Adrenal gland (tissue), 12 donors: ENCODE data around the gene RAB30. TPM values are rescaled to one million over a fixed set of nuclear protein-coding genes. Genes with fewer than 3 reads are reported as not detected.
"Not testable (repeated sequence)": the region's sequence is repeated elsewhere in the genome, so short reads cannot be mapped to it uniquely, and the experiment has no call there.

ENCODE experiments used
- DNase-seq, 7 donors: peaks; one replicate each; pipeline ENCODE4 v3.0.0-alpha.2; 2019 to 2020
- H3K27ac ChIP-seq, 5 donors: fragments of 200-600 bp; sonication (generic) in 4 of 5; 1 replicate in 3 of 5; 2 replicates in 2 of 5; pipeline versions ENCODE4 v1.5.1 to v1.8.0; 2016 to 2020; ENCODE audit warnings: mild to moderate bottlenecking in 1 of 5
- H3K27me3 ChIP-seq: fragments of 200-600 bp; 2 replicates; pipeline ENCODE4 v1.8.0; 2021
- H3K36me3 ChIP-seq, 2 donors: fragments of 200-600 bp; replicated peaks in 1 of 2; 1 replicate in 1 of 2; 2 replicates in 1 of 2; pipeline versions ENCODE4 v1.5.1 to v1.8.0; 2018 to 2022
- H3K4me1 ChIP-seq, 2 donors: fragments of 200-600 bp; replicated peaks in 1 of 2; 1 replicate in 1 of 2; 2 replicates in 1 of 2; pipeline versions ENCODE4 v1.5.1 to v1.8.0; 2018 to 2021
- H3K4me3 ChIP-seq, 4 donors: fragments of 200-600 bp; sonication (generic) in 3 of 4; one replicate each; pipeline ENCODE4 v1.5.1; 2016 to 2018
- H3K9me3 ChIP-seq, 3 donors: fragments of 200-600 bp; sonication (generic) in 1 of 3; replicated peaks in 1 of 3; 1 replicate in 2 of 3; 2 replicates in 1 of 3; pipeline versions ENCODE4 v1.5.1 to v1.8.0; 2016 to 2021
- CTCF ChIP-seq, 6 experiments: fragments of 450-650 bp in 4 of 6; fragments of 200-600 bp in 2 of 6; sonication (generic) in 1 of 6; IDR thresholded peaks; 1 replicate in 5 of 6; 2 replicates in 1 of 6; pipeline versions ENCODE4 v1.5.1 to v1.8.0; 2016 to 2021; ENCODE audit warnings: antibody characterized with exemption in 6 of 6, mild to moderate bottlenecking in 2 of 6, moderate library complexity in 1 of 6
- POLR2A ChIP-seq, 2 donors: fragments of 450-650 bp; IDR thresholded peaks; one replicate each; pipeline ENCODE4 v1.6.1; 2017; ENCODE audit warnings: antibody characterized with exemption in 2 of 2, mild to moderate bottlenecking in 2 of 2, moderate library complexity in 1 of 2
- WGBS, 4 donors: extraction: QIAGEN DNeasy Blood & Tissue Kit in 2 of 4; methylation state at CpG; one replicate each; pipeline versions ENCODE4 v1.1.5 to v1.1.7; 2013 to 2017; 5-methylcytosine and 5-hydroxymethylcytosine counted together
- intact Hi-C, 2 donors: fragments of 100-400 bp; cut with DNase I; formaldehyde crosslinking; loops; one replicate each; pipeline versions ENCODE4 v1.14.1 to v1.15.0; 2022 to 2023
- polyA plus RNA-seq, 3 donors: library from polyadenylated mRNA; stranded (reverse); fragments of 200-250 nt in 2 of 3; fragments of 350-450 nt in 1 of 3; fragmentation: Illumina TruSeq in 1 of 3; extraction: RNeasy Lipid Tissue Mini Kit (QIAGEN cat#74804) in 1 of 3; gene quantifications; one replicate each; pipeline ENCODE4 v1.2.3, GENCODE V29; 2013 to 2014
- total RNA-seq, 9 donors: library from RNA; depleted of rRNA in 4 of 9; stranded (reverse); fragments of >200 nt in 4 of 9; fragments of 120-200 nt in 1 of 9; fragmentation: NEBNext Ultra II Directional in 1 of 9; extraction: Animal tissue kit (Norgen Biotek cat#: 25700) in 1 of 9; gene quantifications; one replicate each; pipeline versions ENCODE4 v1.1.0 to v1.2.4, GENCODE V29; 2013 to 2023
- donor health status: healthy with polysubstance abuse.
- donor health status: Bipolar disorder and iron deficiency.
- donor health status: DM: yes; HTN: yes; CAD: no.
- donor health status: DM: no; HTN: no; CAD: no.
- donor health status: DM: no; HTN: no; CAD: no.
- donor health status: DM: yes; HTN: yes; CAD: no.

The RAB30 gene
- total and polyA plus RNA-seq, 12 donors, result 5.1 to 69.4 (median 41.7) TPM

- Histone ChIP-seq H3K27ac (peak overlapping the region in 2 of 5 donors; percentile 10 to 41), H3K27me3 (no peaks in the 10 kb centered on the region), H3K4me1 (peaks cover 26 to 56% of the 10 kb centered on the region in 2 donors), H3K4me3 (no peak overlapping the region), H3K36me3 (no peaks in the 10 kb centered on the region), H3K9me3 (no peaks in the 10 kb centered on the region)
- 88 to 95% (median 91%) methylated on average over 7 of the region's 7 CpGs for WGBS, 4 donors
- intact Hi-C loops, result no loop called here
- DNase-seq, result no peak
- no peak for TF ChIP-seq CTCF (IDR thresholded peaks at IDR 0.05)
- no peak for TF ChIP-seq POLR2A (IDR thresholded peaks at IDR 0.05)
Observed at GRCh38 chr11:83012168-83013067, 59.3 kb downstream of the RAB30 start.

- intact Hi-C loops, result no loop called here
- H3K27ac ChIP-seq, result peak overlapping the region in 2 of 5 donors; percentile 25 to 41
- peaks cover 33 to 64% of the 10 kb centered on the region in 2 donors for H3K4me1 ChIP-seq
- DNase-seq, result no peak
- no peaks in the 10 kb centered on the region for H3K9me3 ChIP-seq
- H3K4me3 ChIP-seq, result no peak overlapping the region
- no peaks in the 10 kb centered on the region for H3K36me3 ChIP-seq
- H3K27me3 ChIP-seq, result no peaks in the 10 kb centered on the region
- no peak for TF ChIP-seq CTCF (IDR thresholded peaks at IDR 0.05)
- TF ChIP-seq POLR2A (IDR thresholded peaks at IDR 0.05), result no peak
- WGBS, 4 donors, result 56 to 91% (median 77%) methylated on average over 2 of the region's 2 CpGs
Observed at GRCh38 chr11:83011333-83012167, 60.1 kb downstream of the RAB30 start.

- WGBS, 4 donors, result 94 to 100% (median 98%) methylated on average over 2 of the region's 2 CpGs
- no peak for DNase-seq
- H3K36me3 ChIP-seq, result no peaks in the 10 kb centered on the region
- no peaks in the 10 kb centered on the region for H3K27me3 ChIP-seq
- H3K4me3 ChIP-seq, result no peak overlapping the region
- no peaks in the 10 kb centered on the region for H3K9me3 ChIP-seq
- H3K4me1 ChIP-seq, result peaks cover 34 to 67% of the 10 kb centered on the region in 2 donors
- intact Hi-C loops, result no loop called here
- no peak for TF ChIP-seq CTCF (IDR thresholded peaks at IDR 0.05)
- no peak for TF ChIP-seq POLR2A (IDR thresholded peaks at IDR 0.05)
- H3K27ac ChIP-seq, result peak overlapping the region in 1 of 5 donors; percentile 14
Observed at GRCh38 chr11:83009999-83010398, 61.7 kb downstream of the RAB30 start.

GRCh38 chr11:83009136-83009535, 62.6 kb downstream of the RAB30 start:
- WGBS, 4 donors, result 94 to 98% (median 96%) methylated on average over 10 of the region's 10 CpGs
- peaks cover 34 to 75% of the 10 kb centered on the region in 2 donors for H3K4me1 ChIP-seq
- H3K9me3 ChIP-seq, H3K36me3 ChIP-seq, H3K4me3 ChIP-seq, H3K27me3 ChIP-seq, intact Hi-C loops, DNase-seq, H3K27ac ChIP-seq: not testable (repeated sequence)
